ENCODE data around the gene MPV17L2. TPM values are rescaled to one million over a fixed set of nuclear protein-coding genes. Genes with fewer than 3 reads are reported as not detected.

MPV17L2 gene
- total RNA-seq, 1 donor from 2014 or later, result 12.0 TPM

GRCh38 chr19:18176367-18177310 lies 16.4 kb upstream of the MPV17L2 start:
- ATAC-seq, result no peak
- intact Hi-C loops (cut with DNase I), result no loop called here
- DNase-seq (ENCODE audit: missing footprints), result no peak

- DNase-seq (ENCODE audit: missing footprints) (no peak), ATAC-seq (no peak)
- intact Hi-C loops (cut with DNase I), result no loop called here
Measured at GRCh38 chr19:18179957-18180356, 13.1 kb upstream of the MPV17L2 start.

DNA sequence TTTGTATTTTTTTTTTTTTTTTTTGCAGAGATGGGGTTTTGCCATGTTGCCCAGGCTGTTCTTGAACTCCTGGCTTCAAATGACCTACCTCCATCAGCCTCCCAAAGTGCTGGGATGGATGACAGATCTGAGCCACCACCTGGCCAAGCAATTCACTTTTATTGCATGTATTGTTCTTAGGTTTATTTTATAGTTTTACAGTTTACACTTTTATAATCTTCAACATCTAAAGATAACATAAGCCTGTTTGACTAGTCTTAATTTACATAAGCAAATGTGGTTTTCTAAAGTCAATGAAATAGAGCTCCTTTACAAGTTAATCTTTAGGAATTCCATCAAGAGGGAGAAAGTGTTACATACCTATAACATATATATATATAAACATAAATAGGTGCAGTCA lies 9.5 kb upstream of the MPV17L2 start:
- intact Hi-C loops (cut with DNase I), result no loop called here
- DNase-seq (ENCODE audit: missing footprints) (no peak), ATAC-seq (no peak)

DNA sequence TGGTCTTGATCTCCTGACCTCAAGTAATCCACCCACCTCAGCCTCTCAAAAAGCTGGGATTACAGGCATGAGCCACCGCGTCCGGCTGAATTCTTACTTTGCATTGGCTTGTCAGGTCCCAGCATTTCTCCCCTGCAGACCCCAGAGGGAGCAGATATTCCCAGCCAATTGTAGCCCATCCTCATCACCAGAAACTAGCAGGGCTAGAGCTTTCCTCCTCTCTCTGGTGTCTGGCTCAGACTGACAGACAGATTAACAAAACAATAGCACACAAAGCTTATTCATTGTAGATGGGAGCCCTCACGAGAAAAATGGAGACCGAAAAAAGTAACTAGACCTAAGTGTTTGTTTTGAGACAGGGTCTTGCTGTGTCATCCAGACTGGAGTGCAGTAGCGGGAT lies 7.5 kb upstream of the MPV17L2 start:
- ATAC-seq (no peak), DNase-seq (ENCODE audit: missing footprints) (no peak)
- intact Hi-C loops (cut with DNase I), result no loop called here

GRCh38 chr19:18190278-18190677 lies 2.7 kb upstream of the MPV17L2 start:
- intact Hi-C loops (cut with DNase I), result no loop called here
- no peak for DNase-seq (ENCODE audit: missing footprints)
- no peak for ATAC-seq

- DNase-seq (ENCODE audit: missing footprints) (no peak), ATAC-seq (no peak)
- intact Hi-C loops (cut with DNase I), result no loop called here
Measured at GRCh38 chr19:18191640-18192062, 1.4 kb upstream of the MPV17L2 start.

GRCh38 chr19:18193388-18194180 lies 566 bp downstream of the MPV17L2 start:
- ATAC-seq (peak; percentile 0), DNase-seq (ENCODE audit: missing footprints) (no peak)
- intact Hi-C loops (cut with DNase I), result loop anchor here (1.0 kb wide), 1 partner anchor 10 kb away; no protein-coding TSS in a partner anchor

GRCh38 chr19:18194181-18194530 lies 1.1 kb downstream of the MPV17L2 start:
- DNase-seq (ENCODE audit: missing footprints) (no peak), ATAC-seq (no peak)
- intact Hi-C loops (cut with DNase I), result loop anchor here (1.0 kb wide), 1 partner anchor 9 kb away; no protein-coding TSS in a partner anchor

- intact Hi-C loops (cut with DNase I), result loop anchor here (1.0 kb wide), 1 partner anchor 9 kb away; no protein-coding TSS in a partner anchor
- ATAC-seq, result no peak
- DNase-seq (ENCODE audit: missing footprints), result no peak
Measured at GRCh38 chr19:18194554-18195238, 1.7 kb downstream of the MPV17L2 start.

GRCh38 chr19:18196511-18196845 lies 3.5 kb downstream of the MPV17L2 start:
- ATAC-seq, result no peak
- DNase-seq (ENCODE audit: missing footprints), result no peak
- intact Hi-C loops (cut with DNase I), result no loop called here

- intact Hi-C loops (cut with DNase I), result no loop called here
- ATAC-seq (no peak), DNase-seq (ENCODE audit: missing footprints) (no peak)
Measured at GRCh38 chr19:18197306-18197705, 4.3 kb downstream of the MPV17L2 start.

DNA sequence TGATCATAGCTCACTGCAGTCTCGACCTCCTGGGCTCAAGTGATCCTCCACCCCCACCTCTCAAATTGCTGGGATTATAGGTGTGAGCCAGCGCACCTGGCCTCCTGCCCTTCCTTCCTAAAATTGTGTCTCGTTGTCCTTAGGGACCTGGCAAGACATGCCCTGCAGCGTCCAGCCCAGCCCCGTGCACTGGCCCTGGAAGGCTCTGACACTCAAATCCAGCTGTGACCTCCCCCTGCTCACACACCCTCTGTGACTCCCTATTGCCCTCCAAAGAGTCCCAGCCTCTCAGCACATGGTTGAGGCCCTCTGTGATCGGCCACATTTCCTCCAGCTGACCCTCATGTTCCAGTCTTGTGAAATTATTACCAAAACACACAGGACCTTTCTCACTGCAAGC lies 4.9 kb downstream of the MPV17L2 start:
- ATAC-seq (no peak), DNase-seq (ENCODE audit: missing footprints) (no peak)
- intact Hi-C loops (cut with DNase I), result no loop called here

- ATAC-seq, result no peak
Measured at GRCh38 chr19:18198374-18198773, 5.4 kb downstream of the MPV17L2 start.

GRCh38 chr19:18202397-18202777 lies 9.4 kb downstream of the MPV17L2 start:
- ATAC-seq (no peak), DNase-seq (ENCODE audit: missing footprints) (no peak)
- intact Hi-C loops (cut with DNase I), result loop anchor here (5.0 kb wide), 2 partner anchors 50 to 210 kb away; partner anchors contain the start of gene PIK3R2

More at GRCh38 chr19:18198374-18198773, 5.4 kb downstream of the MPV17L2 start:
- intact Hi-C loops (cut with DNase I), result no loop called here
- DNase-seq (ENCODE audit: missing footprints), result no peak

DNA sequence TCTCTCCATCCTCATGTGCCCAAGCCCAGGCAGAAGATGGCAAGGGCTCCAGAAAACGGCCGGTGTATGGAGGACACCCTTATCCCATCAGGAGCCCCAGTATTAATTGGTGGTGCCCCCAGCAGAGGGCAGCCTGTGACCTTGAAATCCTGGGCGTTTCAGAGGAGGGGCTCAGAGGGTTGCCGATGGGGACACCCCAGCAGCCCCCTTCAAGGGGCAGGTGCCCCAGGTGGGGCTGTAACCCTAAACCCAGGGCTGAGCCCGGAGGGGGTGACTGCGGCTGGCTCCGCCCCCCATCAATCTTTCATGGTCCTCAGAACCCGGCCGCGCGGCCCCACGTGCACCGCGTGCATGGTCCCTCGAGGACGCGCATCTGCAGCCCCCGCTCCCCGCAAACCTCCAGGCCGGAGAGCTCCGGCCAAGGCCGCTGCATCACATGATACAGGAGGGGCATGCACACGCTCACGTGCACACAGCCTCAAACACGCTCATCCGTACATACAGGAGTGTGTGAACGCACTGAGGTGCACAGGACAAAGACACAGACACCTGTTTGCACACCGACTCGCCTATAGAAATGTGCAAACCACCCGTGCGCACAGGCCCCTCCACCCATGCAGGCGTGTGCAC lies 9.9 kb downstream of the MPV17L2 start:
- no peak for ATAC-seq
- DNase-seq (ENCODE audit: missing footprints), result no peak
- intact Hi-C loops (cut with DNase I), result loop anchor here (1.0 to 5.0 kb wide), 3 partner anchors 9 to 209 kb away; partner anchors contain the start of gene PIK3R2

DNA sequence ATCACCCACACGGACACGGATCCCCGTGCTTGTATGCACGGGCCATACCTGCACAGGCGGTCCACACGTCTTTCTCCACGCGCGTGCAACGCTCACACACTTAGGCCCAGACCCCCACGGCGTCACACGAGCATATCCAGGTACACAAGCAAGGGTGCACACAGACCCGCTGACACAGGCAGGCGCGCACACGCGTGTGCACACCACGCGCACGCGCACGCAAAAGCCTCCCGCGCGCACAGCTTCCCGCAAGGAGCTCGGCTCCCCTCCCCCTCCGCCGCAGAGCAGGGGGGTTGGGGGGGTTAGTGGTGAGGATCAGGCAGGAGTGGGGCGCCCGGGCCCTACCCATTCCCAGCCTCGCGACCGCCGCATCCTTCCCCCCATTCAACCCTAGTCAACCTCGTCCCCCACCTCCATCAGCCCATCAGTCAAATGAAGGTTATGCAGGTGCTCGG lies 10.4 kb downstream of the MPV17L2 start:
- DNase-seq (ENCODE audit: missing footprints), result peak; percentile 81
- ATAC-seq, result peak; percentile 1
- intact Hi-C loops (cut with DNase I), result loop anchor here (1.0 to 5.0 kb wide), 3 partner anchors 9 to 209 kb away; partner anchors contain the start of gene PIK3R2

GRCh38 chr19:18203863-18204393 lies 10.9 kb downstream of the MPV17L2 start, which contains the start of gene RAB3A:
RAB3A (minus strand) TSS chr19:18204042; CDS start chr19:18202740, 1,302 bp downstream.
- intact Hi-C loops (cut with DNase I), result loop anchor here (1.0 to 5.0 kb wide), 7 partner anchors 10 to 208 kb away; partner anchors contain the start of genes LSM4 and PIK3R2
- ATAC-seq (peak; percentile 96), DNase-seq (ENCODE audit: missing footprints) (peak; percentile 100)
